Ecto neural progenitor cell (in vitro differentiated cells): ENCODE results near the gene CBLN3.
"Not testable (repeated sequence)": the region's sequence is repeated elsewhere in the genome, so short reads cannot be mapped to it uniquely, and the experiment has no call there.

Experiments used
- DNase-seq: peaks from one replicate; pipeline ENCODE4 v3.0.0-alpha.2; 2018; ENCODE audit warnings: low spot score

CBLN3 gene

DNA sequence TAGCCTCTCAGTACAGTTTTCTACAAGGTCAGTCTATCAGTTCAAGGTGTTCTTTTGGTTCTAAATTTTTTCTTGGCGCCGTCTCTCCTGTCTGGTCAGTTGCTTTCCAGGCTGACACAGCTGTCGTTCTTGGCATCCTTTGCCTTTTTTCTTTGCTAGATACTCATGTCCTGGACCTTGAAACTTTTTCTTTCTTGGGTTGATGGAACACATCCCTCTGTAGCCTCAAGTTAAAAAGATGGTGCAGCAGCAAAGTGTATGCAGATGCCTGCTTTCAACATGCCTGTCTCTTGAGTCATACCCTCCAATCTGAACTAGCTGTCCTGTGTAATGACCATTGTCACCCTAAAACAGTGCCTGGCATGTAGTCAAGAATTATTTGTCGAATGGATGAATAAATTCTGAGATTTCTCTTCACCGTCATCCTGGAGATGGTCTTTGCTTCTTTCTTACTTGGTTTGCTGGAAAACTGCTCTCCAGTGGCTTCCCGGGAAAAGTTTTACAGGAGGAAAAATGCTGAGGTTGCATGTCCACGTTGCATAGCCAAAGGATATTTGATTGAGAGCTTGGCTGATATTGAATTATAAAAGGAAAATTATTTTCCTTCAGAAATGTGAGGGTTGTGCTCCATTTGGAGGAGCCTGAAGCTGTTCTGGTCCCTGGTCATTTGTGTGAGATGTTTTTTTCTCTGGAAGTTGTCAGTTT is 26.0 kb downstream of the CBLN3 start:
- DNase-seq = no peak

DNA sequence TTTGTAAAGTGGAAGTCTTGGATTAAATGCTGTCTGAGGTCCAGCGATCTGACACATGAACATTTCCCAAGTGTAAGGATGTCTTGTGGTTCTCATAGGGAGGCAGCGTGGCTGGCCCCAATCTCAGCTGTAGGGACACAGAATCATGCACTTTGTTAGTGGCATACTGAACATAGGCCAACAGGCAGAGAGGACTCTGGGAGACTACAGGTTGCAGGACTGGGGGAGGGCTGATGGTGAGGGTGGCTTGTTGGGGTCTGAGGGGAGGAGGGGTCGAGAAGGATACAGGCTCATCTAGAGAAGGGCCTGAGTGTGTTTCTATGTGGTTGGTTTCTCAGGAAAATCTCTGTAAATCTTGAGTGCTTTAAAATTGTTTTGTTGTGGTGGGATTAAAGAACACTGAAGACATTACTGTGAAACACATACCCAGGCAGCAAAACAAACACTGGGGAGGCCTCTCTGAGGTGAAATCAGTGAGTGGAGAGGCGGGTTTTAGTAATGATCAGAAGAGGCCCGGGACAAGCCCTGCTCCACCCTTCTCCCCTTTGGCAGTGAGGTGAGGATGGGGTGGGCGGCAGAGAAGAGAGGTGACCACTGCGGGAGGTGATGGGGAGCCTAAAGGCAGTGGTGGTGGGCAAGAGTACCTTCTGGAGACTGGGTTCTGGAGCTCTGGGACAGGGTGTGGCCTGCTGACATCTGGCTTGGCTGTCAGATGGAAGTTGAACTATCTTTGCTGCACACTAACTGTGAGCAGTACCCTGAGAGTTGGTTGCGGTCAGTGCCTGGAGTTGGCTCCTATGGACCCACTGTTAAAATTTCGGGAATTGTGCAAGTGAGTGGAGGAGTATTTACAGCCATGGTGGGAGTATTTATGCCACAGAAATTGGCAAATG is 27.4 kb downstream of the CBLN3 start:
- no peak for DNase-seq

DNA sequence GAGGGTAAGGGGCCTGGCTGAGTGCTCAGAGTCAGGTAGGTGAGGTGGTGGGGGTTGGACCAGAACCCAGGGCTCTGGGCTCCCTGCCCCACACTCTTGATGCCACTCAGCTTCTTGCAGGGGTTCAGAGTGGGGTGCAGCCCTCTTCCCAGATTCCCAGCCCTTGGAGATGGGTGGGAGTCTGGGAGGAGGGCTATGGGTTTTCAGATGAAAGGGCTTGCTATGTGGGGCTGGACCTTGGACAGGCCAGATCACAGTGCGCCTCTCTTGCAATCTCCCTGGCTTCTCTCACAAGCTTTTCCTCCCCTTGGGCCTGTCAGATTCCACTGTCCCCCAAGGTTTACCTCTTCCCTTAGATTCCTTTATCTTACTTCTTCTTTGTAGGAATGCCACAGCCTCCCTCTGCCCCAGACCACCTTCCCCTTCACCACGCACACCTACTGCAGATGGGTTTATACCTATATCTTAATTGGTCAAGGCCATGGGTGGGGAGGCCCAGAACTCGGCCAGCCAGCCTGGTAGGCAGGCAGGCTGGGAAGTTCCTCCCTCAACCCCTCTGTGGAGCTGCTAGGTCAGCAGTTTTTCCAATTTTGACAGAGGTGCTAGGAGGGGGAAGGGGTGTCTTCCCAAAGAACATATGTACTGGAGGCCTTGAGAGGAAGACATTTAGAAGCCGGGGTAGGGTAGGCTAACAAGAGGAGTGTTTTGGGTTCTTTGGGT is 29.3 kb downstream of the CBLN3 start:
- DNase-seq = no peak

DNA sequence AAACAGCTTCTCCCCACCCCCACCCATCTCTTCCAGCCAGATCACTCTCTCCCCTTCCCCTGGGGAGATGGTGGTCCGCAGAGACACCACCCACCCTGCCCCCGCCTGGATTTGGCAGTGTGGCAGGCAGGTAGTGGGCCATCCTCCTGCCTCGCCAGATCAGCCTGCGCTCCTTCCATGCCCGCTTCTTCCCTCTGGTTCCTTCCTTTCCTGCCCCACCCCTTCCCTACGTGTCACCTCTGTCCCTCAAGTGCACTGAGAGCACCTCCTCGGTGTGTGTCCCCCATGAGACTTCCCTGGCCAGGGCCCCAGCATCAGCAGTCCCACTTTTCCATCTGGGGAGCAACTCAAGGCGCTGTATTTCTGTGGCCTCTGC is 30.0 kb downstream of the CBLN3 start:
- no peak for DNase-seq

DNA sequence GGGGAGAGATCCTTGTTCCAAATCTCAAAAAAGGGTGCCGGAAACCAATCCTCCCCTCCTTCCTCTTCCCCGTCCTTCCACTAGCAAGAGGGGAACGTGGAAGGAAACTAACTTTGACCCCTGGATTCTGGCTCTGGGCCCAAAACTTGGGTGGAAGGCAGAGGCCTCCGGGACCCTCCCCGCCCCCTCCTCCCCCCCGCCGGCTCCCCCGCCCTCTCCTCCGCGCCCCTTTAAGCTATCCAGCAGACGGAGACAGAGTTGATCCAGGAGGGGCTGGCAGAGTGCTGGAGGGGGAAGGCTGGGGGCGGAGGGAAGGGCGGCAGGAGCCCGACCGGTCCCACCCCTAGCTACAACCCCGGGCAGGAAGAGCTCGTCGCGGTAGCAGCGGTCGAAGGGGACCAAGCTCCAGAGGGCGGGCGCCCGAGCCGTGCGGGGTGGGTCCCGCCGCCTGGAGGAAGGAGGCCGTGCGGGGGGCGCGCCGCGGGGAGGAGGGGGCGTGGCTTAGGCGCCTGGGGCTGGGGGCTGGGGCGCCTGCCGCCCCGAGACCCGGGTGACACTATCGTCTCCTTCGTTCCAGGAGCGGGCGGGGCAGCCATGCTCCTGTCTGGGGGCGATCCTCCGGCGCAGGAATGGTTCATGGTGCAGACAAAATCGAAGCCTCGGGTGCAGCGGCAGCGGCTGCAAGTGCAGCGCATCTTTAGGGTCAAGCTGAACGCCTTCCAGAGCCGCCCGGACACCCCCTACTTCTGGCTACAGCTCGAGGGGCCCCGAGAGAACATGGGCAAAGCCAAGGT is 30.6 kb downstream of the CBLN3 start, which contains the start of gene NYNRIN:
NYNRIN (plus strand) TSS at position 351 of the 794 bp plus-strand sequence; CDS start at position 595, 244 bp downstream.
- peak; percentile 80 for DNase-seq

DNA sequence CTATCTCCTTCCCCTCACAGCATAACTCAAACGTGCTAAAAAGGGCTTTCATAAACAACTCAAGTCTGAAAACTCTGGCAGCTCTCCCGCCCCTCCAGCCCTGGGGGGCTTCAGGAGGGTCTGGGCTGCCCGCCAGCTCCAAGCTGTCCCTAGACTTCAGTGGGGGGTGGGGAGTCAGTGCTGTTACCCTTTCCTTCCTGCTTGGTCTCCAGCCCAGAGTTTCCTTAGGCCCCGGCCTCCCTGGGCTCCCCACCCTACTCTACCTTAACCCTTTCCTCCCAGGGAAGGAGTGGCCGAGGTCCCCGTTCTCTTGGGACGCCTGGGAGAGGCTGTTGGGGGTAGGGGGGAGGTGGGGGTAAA is 31.2 kb downstream of the CBLN3 start:
- DNase-seq = peak; percentile 61

DNA sequence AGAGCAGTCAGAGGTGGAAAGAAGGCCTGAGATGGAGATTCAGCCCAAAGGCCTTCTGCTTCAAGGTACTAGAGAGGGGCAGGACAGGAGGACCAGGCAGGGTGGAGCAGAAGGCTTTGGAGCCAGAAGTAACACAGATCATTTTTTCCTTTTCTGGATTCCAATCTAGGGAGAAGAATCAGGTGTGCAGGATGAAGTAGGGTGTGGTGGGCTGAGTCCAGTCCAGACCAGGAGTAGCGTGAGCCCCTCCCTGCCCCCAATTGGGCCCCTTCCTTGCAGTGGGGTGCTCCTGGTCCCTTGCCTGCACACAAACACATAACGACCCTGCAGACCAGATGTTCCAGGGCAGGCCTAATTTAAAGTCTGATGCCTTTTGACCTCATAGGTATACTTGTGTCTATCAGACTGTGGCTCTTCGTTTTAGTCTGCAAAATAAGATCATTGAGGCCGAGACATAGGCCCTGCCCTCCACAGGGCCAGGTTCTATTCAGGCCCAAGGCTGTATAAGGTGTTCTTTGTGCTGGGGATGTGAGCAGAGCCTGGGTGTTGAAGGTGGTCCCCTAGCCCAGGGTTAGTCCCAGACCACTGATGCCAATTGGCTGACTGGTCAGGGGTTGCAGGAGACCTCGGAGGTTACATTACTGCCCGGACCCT is 31.7 kb downstream of the CBLN3 start:
- DNase-seq = no peak

DNA sequence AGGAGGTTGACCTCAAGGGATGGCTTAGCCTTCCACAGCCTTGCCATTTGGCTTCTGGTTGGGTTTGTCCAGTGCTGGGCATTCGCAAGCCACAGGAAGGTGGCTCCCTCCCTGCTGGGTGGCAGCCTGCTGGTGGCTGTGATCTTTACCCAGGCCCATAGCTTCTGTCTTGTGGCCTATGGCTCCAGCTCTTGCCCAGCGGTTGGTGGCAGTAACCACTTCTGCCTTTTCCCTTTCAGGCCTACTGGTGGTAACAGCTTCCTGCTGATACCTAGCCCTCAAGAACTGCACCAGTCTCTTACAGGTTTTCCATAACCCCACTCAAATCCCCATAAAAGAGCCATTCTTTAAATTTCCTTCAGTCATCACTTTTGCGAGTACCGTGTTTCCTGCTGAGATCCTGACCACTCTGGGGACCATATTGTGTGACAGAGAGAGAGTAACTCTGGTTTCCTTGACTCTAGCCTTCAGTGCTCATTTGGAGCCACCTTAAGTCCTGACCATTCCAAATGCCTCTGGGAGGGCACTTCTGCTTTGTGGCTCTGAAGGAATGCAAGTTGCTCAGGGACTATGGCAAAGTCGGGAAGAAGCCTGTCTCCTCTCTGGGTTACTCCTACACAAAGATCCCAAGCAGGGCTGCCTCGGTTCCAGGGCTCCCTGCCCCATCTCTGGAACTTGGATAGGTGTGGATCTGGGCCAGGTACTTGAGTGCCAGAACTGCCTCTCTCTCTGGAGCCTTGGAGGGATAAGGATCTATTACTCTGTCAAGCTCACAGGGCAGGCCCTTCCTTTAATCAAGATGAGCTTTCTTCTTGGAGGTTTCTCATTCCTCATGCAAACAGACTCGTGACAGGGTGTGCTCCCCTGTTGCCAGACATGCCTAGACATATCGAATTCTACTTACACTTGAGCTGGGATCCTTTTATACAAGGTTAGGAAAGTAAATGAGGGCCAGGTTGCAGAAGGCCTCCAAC is 33.6 kb downstream of the CBLN3 start:
- DNase-seq = no peak

DNA sequence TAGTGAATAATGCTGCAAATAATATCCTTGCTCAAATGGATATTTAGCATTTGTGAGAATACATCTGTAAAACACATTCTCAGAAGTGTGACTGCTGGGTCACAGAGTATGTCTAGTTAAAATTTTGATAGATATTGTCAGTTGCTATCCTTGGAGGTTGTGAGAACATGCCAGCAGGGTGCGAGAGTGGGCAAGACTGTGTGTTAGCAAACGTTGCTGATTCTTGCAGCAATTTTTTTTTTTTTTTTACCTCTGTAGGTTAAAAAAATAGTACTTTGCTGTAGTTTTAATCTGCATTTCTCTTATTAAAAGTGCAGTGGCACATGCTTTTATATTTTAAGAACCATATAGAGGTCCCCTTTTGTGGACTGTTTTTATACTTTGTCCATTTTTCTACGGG is 35.2 kb downstream of the CBLN3 start:
- DNase-seq = no peak

DNA sequence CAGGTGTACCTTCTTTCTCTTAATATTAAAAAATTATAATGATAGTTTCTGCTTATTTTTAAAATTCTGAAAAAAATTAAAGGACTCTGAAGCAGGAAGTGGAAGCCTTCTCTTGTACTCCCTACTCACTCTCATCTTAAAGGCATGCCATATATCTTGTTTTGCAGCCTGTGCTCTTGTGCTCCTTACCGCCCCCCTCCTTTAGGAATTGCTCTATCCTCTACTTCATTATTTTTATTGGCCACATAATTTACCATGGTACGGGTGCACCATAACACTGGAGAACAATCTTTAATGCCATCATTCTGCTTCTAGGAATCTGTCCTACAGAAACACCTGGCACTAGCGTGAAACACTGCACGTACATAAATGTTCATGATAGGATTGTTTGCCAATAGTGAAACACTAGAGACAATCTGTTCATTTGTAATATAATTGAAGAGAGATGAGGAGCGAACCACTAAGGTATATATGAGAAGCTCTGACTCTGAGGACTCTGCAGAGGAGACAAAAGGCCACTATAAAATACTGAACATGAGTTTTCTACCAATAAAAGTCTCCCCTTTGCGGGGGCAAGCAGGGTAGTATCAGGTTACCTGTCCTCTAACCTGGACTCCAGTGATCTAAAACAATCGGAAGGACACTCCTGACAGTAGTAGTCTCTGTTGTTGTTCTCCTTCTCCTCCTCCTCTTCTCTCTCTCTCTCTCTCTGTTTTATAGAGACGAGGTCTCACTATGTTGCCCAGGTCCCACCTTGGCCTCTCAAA is 37.0 kb downstream of the CBLN3 start:
- no peak for DNase-seq

DNA sequence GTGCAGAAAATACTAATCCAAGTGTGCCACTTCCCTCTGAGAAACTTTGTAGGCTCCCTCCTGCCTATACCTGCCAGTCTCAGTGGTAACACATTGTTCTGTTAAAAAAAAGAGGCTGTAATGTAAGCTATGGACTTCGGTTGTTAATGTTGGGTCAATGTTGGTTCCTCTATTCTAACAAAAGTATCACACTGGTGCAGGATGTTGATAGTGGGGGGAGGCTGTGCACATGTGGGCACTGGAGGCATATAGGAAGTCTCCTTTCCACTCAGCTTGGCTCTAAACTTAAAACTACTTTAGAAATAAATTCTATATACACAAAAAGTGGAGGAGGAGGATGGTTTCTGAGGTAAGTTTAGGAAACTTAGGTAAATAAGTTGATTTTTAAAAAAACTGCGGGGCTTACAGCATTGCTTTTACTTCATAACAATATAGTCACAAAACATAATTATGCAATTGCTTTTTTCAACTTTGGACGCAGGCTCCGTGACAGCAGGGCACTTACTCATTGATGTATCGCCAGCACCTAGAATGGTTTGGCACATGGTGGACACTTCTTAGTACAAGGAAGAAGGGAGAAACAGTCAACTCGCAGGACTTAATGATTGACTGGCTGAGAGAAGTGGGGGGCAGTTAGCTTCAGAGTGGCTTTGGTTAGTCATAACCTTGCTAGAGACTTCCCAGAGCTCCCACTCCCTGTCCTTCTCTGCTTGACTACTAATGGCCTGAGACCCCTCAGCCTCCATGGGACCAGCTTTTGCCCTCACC is 38.6 kb downstream of the CBLN3 start:
- DNase-seq = no peak

DNA sequence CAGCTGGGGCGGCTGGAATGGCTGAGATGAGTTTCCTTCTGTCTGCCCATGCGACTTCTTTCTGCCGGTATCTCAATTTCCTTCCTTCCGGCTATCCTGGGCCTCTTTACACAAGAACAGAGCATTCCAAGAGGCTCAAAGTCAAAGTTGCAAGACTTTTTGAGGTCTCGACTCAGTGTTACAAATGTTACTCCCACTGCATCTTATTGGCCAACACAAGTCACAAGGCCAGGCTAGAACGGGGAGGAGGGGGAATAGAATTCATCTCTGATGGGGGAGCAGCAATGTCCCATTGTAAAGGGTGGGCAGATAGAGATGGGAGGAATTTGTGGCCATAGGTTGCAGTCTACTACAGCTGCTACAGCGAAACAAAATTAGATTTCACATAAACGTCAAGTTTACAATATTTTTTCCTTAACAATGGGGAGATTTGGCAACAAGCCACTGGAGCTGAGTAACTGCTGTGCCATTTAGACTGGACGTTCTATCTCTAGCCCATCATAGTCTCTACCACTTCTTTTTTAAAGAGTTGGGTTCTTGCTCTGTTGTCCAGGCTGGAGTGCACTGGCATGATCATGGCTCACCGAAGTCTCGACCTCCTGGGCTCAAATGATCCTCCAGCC is 40.1 kb downstream of the CBLN3 start:
- DNase-seq = no peak

DNA sequence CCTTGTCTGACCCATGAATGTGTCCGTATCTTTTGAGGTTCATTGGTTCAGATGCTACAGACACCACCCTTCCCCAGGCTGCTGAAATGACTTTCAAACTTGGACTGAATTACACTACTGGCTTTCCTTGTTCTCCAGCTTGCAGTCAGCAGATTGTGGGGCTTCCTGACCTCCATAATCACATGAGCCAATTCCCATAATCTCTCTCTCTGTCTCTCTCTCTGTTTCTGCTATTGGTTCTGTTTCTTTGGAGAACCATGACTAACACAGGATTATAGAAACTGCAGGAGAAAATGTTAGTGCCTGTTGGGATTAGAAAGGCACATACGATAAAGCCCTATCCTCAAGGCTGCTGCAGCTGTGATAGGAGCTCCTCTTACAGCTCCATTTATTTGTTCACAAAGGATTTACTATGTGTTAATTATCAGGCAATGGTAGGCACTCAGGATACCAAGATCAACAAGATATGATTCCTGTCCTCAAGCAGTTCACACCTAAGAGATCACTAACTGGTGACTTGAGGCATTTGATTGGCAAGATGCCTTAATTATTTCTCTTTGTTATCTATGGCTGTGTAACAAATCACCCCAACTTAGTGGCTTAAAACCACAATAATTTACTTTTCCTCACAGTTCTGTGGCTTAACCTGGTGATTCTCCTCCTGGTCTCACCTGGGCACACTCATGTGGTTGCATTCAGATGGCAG is 40.8 kb downstream of the CBLN3 start:
- DNase-seq = no peak

DNA sequence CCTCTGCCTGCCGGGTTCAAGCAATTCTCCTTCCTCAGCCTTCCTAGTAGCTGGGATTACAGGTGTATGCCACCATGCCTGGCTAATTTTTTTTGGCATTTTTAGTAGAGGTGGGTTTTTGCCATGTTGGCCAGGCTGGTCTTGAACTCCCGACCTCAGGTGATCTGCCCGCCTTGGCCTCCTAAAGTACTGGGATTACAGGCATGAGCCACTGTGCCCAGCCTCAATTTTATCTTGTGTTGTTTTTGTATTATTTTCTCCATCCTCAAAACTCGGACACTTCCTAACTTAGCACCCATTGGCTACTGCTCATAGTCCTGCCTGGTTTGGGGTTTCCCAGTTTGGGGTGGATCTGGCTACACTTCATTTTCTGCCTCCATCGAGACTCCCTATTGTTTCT is 41.9 kb downstream of the CBLN3 start:
- DNase-seq = not testable (repeated sequence)

DNA sequence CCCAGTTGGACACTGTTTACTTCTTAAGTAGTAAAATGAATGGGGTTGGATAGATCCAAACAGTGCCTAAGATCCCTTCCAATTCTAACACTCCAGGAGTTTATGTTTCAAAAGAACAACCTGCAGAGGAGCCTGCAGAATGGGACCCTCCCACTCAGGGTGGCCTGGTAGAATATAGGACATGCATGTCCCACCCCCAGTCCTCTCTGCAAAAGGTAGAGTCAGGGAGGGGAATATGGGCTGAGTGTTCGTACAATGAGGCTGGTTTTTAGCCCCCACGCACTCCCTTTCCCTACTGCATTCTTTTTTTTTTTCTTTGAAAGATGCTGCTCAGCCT is 42.5 kb downstream of the CBLN3 start:
- DNase-seq = no peak

DNA sequence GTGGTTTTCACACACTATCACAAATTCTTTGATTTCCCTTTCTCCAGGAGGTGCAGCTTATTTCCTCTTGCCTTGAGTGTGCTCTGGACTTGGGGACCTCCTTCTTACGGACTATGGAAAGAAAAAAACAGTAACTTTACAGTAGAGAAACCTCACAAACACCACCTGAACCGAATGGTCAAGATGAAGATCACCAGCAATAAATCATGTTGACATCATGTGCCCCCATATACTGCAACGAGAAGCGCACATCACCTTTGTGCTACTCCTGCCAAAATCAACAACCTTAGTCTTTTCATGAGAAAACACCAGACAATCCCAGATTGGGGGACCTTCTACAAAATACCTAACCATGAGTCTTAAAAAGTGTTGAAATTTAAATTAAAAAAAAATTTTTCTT is 43.9 kb downstream of the CBLN3 start:
- DNase-seq = no peak

DNA sequence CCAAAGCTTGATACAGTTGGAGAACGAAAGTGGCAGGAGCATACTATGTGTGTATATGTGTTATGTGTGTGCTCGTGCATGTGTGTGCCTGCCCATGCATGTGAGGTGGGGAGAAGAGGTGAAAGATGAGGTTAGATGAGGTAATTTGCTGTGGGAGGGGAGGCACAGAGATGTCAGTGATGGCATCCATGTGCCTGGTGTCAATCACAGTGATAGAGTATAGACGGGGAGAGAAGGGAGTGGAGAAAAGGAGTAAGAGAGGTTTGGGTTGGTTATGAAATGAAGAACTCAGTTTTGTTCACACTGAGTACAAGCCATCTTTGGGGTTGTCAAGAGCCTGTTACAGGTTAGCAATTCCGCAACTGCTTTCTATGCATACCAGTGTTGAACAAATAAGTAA is 45.3 kb downstream of the CBLN3 start:
- no peak for DNase-seq

DNA sequence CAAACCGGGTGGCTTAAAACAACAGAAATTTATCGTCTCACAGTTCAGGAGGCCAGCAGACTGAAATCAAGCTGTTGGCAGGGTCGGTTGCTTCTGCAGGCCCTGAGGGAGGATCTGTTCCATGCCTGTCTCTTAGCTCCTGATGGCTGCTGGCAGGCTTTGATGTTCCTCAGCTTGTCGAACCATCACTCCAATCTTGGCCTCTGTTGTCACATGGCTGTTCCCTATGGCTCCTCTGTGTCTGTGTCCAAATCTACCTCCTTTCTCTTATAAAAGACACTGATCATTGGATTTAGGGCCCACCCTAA is 47.5 kb downstream of the CBLN3 start:
- DNase-seq = no peak
